Measurements from ENCODE around the gene ERC1.

Gene ERC1

DNA sequence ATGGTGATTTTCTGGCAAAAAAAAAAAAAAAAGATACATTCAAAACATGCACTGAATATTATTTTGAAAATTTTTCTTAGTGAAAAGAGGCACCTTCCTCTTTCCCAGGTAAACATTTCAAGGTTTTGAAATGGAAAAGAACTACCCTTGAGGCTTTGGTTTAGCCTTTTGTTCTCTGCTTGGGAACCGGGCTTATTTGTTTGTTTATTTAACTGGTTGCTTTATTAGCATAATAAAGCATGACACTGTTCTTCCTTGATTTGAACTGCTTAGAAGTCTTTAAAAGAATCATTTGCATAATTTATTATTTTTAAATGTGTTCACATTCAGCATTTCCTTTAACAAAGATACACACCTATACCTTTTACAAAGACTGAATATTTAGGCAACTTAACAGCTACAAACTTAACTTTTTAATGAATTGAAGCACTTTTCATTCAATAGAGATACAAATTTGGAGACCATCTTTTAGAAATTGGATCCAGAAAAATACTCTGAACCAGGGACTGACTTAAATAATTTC is 428.9 kb downstream of the ERC1 start:
- no peak for DNase-seq

DNA sequence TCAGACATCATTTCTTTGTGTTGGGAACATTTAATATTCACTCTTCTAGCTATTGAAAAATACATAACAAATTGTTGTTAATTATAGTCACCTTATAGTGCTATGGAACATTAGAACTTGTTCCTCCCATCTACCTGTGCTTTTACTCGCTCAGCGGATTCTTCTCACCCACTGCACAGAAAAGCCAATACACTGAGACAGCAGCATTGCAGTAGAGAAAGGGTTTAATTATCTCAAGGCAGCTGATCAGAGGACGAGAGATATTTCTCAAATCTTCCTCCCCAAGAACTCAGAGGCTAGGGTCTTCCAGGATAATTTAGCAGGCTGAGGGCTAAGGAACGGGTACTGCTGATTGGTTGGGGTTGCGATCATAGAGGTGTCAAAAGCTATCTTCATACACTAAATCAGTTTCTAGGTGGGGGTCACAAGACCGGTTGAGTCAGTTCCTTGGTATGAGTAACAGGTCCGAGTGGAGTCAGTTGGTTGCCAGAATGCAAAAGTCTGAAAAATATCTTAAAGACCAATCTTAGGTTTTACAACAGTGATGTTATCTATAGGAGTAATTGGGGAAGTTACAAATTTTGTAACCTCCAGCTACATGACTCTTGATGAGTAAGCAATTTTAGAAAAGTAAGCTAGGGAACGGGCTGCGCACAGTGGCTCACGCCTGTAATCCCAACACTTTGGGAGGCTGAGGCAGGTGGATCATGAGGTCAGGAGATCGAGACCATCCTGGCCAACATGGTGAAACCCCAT is 430.2 kb downstream of the ERC1 start:
- no peak for DNase-seq

DNA sequence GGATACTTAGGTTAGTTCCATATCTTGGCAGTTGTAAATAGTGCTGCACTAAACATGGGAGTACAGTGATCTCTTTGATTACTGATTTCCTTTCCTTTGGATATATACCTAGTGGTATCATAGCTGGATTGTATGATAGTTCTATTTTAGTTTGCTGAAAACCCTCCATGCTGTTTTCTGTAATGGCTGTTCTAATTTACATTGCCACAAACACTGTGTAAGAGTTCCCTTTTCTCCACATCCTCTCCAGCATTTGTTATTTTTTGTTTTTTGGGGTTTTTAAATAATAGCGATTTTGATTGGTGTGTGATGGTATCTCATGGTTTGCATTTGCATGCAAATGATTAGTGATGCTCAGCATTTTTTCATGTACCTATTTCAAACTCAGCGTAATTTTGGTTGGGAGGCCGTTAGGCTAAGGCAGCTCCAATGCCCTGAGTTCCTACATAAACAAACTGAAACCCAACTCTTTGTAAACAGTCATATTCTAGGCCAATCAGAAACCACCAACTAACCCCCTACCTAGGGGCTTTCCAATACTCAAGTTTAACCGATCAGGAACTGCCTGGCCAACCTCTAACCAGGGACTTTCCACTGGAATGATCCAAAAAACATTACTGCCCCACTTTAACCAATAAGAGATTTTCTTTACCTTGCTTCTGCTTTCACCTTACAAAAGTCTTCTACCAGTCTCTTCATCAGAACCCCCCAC is 431.7 kb downstream of the ERC1 start:
- DNase-seq, result no peak

DNA sequence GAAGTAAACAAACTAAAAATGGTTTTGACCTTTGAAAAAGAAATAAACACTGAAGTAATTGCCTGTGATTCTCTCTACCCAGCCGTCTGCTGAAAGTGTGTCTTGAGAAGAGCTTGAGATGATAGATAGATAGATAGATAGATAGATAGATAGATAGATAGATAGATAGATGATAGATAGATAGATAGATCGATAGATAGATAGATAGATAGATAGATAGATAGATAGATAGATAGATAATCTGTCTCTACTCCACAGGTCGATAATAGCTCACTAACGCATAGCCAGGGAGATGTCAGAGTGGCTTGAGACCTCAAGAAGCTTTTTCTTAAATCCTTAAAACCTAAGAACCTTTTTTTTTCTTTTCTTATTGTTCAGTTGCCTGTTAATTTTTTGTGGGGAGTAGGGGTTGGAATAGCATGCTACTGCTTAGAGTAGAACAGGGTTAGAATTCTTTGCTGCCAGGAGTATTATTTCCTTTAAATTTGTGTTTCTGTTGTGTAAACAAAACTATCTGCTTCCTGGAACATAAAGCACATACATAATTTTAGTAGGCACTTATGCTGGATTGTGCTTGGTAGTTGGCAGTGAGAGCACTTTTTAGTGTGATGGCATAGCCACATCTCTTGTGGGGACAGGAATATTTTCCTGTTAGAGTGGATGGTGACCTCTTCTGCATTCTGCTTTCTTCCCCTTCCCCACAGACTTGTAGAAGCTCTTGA is 433.8 kb downstream of the ERC1 start:
- DNase-seq, result no peak

DNA sequence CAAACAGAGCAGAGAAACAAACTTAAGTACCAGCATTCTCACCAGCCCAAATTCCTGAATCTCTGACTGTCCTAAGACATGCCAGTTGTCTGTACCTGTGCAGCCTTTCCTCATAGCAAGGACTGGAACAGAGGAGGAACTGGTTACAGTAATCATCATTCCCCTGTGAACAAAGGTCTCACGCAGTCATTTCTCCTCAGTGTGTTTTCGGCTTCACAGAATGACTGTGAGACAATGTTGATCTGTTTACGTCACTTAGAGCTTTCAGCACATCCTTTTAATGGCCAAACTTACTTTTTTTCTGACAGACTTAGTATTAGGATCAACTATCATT is 434.3 kb downstream of the ERC1 start:
- DNase-seq, result no peak

DNA sequence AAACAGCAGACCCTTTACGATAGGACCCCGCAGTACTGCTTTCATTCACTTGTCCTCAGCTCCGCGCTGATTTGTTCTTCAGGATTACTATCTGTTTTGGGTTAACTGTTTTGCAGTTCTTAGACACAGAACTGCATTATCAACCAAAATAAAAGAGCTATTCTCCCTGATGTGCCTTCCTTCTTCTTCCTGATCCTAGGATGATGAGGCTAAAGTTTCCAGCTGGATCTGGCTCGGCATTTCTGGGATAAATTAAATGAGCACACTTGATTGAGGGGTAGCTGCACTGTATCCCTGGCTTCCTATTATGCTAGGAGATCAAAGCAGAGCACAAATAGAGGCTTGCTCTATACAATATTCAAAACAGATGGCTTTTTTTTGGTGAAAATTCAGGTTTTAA is 437.6 kb downstream of the ERC1 start:
- DNase-seq, result no peak

DNA sequence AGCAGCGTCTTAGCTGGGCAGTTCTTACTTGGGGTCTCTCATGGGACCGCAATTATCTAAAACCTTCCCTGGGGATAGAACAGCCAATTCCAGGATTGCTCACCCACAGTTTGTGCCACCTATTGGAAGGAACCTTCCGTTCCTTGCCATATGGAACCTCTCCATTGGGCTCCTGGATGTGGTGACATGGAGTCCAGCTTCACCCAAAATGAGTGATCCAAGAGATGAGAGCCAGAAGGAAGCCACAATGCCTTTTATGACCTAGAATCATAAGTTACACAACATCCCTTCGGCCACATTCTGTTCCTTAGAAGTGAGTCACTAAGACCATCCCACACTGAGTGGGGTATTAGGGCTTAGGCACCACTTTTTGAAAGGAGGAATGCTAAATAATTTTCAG is 439.0 kb downstream of the ERC1 start:
- no peak for DNase-seq

DNA sequence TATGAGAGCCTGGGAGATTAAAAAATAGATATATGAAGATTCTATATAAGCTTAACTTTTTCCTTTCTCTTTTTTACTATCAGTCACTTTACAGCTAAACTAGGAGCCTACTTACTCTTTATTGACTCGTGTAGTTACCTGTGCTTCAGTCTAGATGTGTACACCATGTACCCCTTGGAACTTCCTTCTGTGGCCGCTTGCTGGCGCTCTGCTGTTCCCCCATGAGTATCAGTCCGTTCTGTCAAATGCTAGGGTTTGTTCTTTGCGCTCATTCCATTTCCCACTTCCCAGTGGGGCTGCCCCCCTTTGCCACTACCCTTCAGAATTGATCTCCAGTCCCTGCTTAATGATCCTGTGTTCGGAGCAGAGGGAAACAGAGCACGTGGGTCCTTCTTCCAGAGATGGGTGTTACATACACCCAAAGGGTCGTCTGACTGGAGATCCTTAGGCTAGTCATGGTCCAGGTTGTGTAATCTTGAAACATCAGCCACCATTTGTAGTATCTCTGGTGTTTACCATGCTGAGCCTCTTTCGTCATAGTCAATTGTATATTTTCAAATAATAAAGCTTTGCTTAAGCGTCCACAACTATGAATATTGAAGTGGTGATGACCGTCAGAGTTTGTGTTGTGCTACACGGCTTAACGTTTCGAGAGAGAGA is 443.4 kb downstream of the ERC1 start:
- no peak for DNase-seq

DNA sequence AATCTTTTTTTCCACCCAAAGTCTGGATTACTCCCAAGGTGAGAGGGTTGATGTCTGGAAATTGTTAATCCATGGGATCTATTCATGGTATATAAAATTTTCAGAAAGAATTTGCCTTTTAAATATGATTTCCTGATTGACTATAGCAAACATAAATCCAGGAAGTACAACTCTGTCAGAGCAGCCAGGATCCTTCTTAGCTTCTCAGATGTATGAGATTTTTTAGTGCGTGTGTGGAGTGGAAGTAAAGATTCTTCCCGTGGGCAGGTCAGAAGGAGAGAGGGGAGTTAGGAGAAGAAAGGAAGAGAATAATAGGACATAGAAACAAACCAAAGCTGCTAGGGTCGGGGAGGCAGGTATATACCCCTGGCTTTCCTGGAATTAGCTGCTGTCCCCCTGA is 444.0 kb downstream of the ERC1 start:
- DNase-seq, result no peak

DNA sequence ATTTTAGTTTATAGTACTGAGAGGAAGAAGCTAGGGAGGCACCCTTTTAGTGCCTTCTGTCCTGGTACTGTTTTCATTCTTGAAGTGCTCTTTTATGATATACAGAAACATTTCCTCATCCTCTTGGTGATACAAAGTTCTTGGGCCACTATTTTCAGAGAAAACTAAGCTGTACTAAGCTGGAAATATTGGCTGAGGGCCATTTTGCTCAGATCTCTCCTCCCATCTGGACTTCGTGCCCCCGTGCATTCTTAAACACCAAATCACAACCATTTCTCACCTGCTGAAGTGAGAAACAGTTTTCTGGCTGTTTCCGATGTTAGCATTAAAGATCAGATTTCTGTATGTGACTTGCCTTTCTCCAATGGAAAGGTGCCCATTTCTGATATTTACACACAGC is 444.4 kb downstream of the ERC1 start:
- DNase-seq, result no peak

DNA sequence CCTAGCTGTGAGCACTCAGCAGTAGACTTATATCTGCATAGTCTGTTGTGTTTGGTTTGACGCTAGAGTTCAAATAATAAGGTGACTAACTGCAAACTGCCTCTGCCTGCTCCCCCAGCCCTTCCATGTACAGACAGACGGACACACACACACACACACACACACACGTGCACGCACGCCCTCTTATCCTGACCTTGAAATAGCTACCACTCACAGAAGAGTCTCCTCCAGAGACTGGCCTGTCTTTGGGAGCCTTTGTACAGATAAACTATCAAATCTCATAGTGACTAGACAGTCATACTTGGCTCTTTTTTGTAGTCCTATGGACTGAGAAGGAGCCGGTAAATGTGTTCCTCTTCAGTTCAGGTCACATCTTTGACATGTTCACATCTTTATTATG is 445.0 kb downstream of the ERC1 start:
- no peak for DNase-seq

DNA sequence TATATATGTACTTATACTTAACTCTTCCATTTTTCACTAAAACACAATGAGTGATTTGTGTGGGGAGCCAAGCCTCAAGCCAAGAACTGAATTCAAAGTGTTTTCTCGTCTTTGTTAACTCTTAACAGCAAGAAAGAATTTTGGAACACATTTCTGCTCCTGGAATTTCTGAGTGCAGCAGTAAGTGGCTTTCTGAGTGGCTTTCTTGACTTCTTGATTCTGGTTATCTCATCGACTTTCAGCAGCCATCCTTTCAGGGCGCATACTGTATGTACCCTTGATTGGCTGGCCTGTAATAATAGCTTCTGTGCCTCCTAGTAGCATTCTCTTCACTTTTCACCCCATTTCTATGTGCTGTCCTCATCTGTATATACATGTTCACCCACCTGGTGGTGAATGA is 446.0 kb downstream of the ERC1 start:
- no peak for DNase-seq

DNA sequence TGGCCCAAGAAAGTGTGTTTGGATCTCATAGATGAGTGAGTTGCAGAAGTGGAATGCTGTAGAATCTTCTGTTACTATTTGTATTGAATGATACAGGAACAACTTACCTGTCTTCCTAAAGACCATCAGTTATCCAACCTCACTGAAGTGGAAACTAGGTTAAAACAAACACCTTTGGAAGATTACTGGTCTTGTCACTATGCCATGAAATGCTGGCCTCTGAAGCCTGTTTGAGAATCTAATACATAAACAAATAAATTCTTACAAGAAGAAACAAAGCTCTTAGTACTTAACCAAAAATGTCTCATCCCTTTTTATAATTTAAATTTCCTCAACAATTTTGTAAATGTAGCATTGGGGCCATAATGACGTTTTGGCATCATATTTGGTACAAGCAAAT is 448.2 kb downstream of the ERC1 start:
- no peak for DNase-seq

DNA sequence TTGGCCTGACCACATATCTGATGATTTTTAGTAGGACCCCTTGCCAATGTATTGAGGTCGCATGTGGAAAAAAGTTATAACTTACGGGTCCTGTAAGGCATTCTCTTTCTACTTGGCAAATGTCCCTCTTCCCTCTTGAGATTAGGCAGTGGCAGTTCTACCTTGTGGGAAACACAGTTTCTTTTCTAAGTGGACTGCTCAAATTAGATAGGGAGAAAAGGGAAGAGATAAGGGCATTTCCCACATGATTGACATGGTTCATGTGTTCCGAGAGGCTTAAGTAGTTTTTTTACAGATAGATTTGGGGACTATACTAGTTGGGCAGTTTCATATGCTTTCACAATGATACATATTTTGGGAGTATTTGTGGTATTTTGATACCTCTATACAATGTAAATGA is 448.7 kb downstream of the ERC1 start:
- DNase-seq, result no peak

DNA sequence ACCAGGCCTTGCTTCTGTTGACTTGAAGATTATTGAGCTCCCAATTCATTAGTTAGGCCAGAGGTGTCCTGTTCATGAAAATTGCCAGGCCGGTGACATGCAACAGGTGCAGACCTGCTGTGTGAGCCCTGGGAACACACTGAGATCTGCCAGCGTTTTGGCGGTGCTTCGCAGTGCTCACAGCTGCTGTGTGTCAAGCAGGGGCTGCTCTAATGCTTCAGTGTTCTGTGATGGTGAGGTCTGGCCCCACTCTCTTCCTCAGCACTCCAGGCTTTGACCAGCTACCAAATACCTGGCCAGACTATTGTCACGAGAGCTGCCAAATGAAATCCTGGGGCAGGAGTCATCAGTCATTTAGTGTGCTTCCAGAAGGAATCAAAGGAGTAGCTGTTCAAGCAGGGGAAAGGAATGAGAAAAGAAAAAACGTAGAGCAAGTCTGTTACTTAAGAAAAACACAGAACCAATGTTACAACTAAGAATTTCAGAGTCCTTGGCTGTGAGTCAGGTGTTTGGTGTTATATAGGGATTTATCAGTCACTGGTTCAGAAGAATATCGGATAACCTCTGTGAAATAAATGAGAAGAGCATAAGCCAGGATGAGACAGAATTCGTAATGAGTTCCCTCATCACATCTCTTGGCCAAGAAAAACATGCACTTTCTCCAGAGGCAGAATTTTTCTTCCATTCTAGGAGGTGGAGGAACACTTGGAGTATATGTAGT is 452.6 kb downstream of the ERC1 start:
- DNase-seq, result no peak

DNA sequence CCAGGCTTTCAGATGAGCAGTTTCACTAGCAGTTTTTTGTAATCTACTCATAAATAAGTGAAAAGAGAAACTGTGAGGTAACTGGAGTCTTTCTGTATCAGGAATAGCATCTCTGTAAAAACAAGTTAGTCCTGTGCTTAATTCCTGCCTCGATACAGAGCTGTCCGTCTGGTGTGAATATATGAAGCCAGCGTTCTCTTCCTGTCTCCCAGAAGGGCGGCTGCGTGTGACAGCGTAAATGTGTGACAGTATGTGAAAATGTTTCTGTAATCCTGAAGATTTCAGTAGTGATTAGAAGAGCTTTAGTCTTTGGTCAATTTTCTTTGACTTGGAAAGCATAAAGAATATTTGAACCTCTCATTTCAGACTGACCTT is 453.1 kb downstream of the ERC1 start:
- no peak for DNase-seq

DNA sequence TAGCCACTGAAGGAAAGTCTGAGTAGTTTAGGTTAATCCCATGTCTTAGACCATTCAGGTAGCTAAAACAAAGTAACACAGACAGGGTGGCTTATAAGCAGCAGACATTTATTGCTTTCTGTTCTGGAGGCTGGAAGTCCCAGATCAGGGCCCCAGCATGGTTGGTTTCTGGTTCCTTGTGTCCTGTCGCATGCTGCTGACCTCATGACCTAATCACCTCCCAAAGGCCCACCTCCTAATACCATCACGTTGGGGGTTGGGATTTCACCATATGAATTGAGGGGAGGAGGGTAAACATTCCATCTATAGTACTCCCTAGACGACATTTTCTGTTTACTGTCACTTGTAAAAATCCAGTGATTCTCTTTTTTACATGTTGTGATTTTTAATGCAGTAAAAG is 454.8 kb downstream of the ERC1 start:
- no peak for DNase-seq

DNA sequence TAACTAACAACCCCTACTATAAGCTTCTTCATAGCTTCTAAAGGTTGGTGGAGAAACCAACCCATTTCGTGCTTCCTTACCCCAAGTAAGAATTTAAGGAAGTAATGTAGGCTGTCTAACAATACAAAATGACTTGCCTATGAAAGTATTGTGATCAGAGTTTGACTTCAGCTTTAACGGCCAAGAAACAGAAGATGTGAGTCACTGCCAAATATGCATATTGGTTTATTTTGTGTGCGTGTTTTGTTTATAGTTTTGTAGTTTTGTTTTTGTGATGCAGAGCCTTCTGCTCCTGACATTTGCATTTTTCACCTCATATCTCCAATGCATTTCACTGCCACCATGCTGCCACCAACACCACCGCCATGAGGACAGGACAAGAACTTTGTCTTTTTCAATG is 457.3 kb downstream of the ERC1 start:
- DNase-seq, result no peak

DNA sequence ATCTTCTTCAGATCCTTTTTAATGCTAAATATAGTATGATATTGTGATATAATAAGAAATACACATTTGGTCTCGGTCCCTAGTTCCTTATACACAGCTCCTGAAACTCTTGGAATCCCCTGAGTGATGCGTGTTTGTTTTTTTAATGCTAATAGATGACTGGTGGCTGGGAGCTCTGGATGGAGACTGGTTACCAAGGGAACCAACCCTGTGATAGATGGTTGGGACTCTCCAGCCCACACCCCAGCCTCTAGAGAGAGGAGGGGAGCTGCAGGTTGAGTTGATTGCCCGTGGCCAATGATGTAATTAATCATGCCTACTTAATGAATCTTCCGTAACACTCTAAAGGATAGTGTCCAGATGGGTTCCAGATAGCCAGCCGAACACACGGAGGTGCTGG is 462.8 kb downstream of the ERC1 start:
- DNase-seq, result no peak

DNA sequence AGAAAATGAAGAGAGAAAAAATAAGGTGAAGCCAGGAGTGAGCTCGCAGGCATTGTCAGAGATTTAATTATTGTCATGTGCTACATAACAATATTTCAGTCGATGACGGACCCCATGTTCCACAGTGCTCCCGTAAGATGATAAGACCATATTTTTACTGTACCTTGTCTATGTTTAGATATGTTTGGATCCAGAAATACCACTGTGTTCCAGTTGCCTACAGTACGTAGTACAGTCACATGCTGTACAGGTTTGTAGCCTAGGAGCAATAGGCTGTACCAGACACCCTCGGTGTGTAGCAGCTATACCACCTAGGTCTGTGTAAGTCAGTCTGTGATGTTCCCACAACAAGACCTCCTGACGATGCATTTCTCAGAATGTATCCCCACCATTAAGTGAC is 465.9 kb downstream of the ERC1 start:
- DNase-seq, result no peak

DNA sequence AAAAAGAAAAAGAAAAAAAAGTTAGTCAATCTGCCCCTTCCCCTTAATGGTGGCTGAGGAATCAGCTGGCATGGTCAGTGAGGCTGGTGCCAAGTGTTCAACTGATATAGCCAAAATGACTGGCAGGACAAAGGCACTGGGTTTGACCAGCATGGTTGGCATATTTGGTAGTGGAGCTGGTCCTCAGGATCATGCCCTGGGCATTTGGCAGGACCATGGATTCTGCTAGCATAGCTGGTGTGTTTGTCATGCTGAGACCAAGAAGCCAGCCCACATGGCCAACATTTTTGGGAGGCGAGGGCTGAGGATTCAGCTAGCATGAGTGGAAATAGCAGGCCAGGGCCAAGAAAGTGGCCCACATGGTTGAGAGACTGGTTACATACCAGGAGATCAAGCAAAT is 466.9 kb downstream of the ERC1 start:
- no peak for DNase-seq

DNA sequence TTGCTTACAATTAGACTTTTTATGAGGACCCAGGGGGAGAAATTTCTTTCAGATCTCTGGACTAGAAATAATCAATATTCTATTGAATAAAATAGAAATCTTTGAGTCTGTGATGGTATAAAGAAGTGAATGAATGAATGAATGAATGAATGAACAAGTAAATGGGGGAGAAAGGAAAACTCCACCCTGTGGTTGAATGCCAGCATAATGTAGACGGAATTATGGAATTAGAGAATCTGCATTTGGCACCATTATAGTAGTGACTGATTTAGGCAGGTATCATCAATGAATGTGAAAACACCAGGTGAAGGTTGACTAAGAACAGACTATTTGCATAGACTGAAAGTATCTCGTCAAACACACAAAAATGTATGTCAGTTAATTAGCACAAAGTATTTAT is 468.3 kb downstream of the ERC1 start:
- DNase-seq, result no peak

Data from SHP77 (cell line).